NCI-H2196 (cell line): ENCODE measurements around the gene YOD1.

ENCODE experiments used
- DNase-seq: peaks from one replicate; lab custom pipeline; 2025; ENCODE audit not compliant: unreplicated experiment; lab: John Stamatoyannopoulos, UW

Gene YOD1

GRCh38 chr1:207073906-207074820 is 23.2 kb upstream of the YOD1 start:
- no peak for DNase-seq

- no peak for DNase-seq
Measured at GRCh38 chr1:207072233-207072632, 21.2 kb upstream of the YOD1 start.

GRCh38 chr1:207071426-207071825 is 20.4 kb upstream of the YOD1 start:
- no peak for DNase-seq

- no peak for DNase-seq
Measured at GRCh38 chr1:207070811-207071210, 19.8 kb upstream of the YOD1 start.

GRCh38 chr1:207069858-207070506 is 19.0 kb upstream of the YOD1 start:
- DNase-seq: no peak

- DNase-seq: no peak
Measured at GRCh38 chr1:207069061-207069460, 18.1 kb upstream of the YOD1 start.

- DNase-seq: no peak
Measured at GRCh38 chr1:207067665-207068064, 16.7 kb upstream of the YOD1 start.

GRCh38 chr1:207067185-207067584 is 16.2 kb upstream of the YOD1 start:
- DNase-seq: no peak

- DNase-seq: no peak
Measured at GRCh38 chr1:207064561-207064960, 13.6 kb upstream of the YOD1 start.

GRCh38 chr1:207063014-207063413 is 12.0 kb upstream of the YOD1 start:
- DNase-seq: no peak

GRCh38 chr1:207062058-207062457 is 11.1 kb upstream of the YOD1 start:
- DNase-seq: no peak

- no peak for DNase-seq
Measured at GRCh38 chr1:207060596-207060995, 9.6 kb upstream of the YOD1 start.

GRCh38 chr1:207059881-207060280 is 8.9 kb upstream of the YOD1 start:
- DNase-seq: no peak

- DNase-seq: peak; percentile 76
Measured at GRCh38 chr1:207058878-207059867, 8.2 kb upstream of the YOD1 start.

- DNase-seq: peak; percentile 13
Measured at GRCh38 chr1:207058252-207058651, 7.2 kb upstream of the YOD1 start.

GRCh38 chr1:207056673-207057072 is 5.7 kb upstream of the YOD1 start:
- DNase-seq: no peak

- no peak for DNase-seq
Measured at GRCh38 chr1:207055386-207056001, 4.5 kb upstream of the YOD1 start.

GRCh38 chr1:207054491-207054890 is 3.5 kb upstream of the YOD1 start:
- no peak for DNase-seq

- DNase-seq: peak; percentile 99
Measured at GRCh38 chr1:207052911-207053769, 2.1 kb upstream of the YOD1 start, which contains the start of gene PFKFB2. Gene PFKFB2, plus strand, starts transcription at chr1:207053275. Its CDS starts 1,443 bp downstream, at chr1:207054718.
